Cardiac muscle cell (in vitro differentiated cells and primary cell): ENCODE measurements around the gene GSTT4. TPM values are rescaled to one million over a fixed set of nuclear protein-coding genes. Genes with fewer than 3 reads are reported as not detected.

ENCODE experiments used
- DNase-seq, 2 donors: peaks; one replicate each; pipeline versions ENCODE4 v3.0.0 to v3.0.0-alpha.2; 2010 to 2017; ENCODE audit warnings: low read depth in 1 of 2, low spot score in 1 of 2
- H3K27ac ChIP-seq: fragments of 200-600 bp; sonication (generic); 2 replicates; pipeline ENCODE4 v1.5.1; 2016
- H3K27me3 ChIP-seq: fragments of 200-600 bp; sonication (generic); 2 replicates; pipeline ENCODE4 v1.6.0; 2016; ENCODE audit warnings: control low read depth
- H3K36me3 ChIP-seq: fragments of 200-600 bp; sonication (generic); 2 replicates; pipeline ENCODE4 v1.5.1; 2016; ENCODE audit warnings: control low read depth
- H3K4me1 ChIP-seq: fragments of 200-600 bp; sonication (generic); 2 replicates; pipeline ENCODE4 v1.8.1; 2017; ENCODE audit warnings: low read depth, mild to moderate bottlenecking, mixed run types
- H3K4me3 ChIP-seq: fragments of 200-600 bp; sonication (generic); 2 replicates; pipeline ENCODE4 v1.5.1; 2016; ENCODE audit warnings: mild to moderate bottlenecking
- H3K9me3 ChIP-seq: fragments of 200-600 bp; sonication (generic); 2 replicates; pipeline ENCODE4 v1.5.1; 2017; ENCODE audit warnings: low read depth, mild to moderate bottlenecking, control low read depth
- CTCF ChIP-seq: IDR thresholded peaks from 2 replicates; pipeline ENCODE4 v1.5.1; 2012; ENCODE audit warnings: low read depth, mild to moderate bottlenecking, low read length
- polyA plus RNA-seq: library from polyadenylated mRNA; unstranded; fragments of >200 nt; fragmentation: Nextera tagmentation; extraction: Ambion mirVana; gene quantifications from 2 replicates; pipeline ENCODE4 v1.2.1, GENCODE V29; 2016
- total RNA-seq: library from RNA; depleted of rRNA; stranded (reverse); fragments of >200 nt; gene quantifications from 2 replicates; pipeline ENCODE4 v1.2.3, GENCODE V29; 2016

GSTT4 gene
- total and polyA plus RNA-seq, 2 experiments from 2014 or later = not detected

- Histone ChIP-seq H3K27ac (no peak overlapping the region), H3K4me1 (peaks cover 11% of the 10 kb centered on the region), H3K4me3 (no peak overlapping the region), H3K36me3 (no peaks in the 10 kb centered on the region), H3K27me3 (no peaks in the 10 kb centered on the region), H3K9me3 (no peaks in the 10 kb centered on the region)
- no peak for TF ChIP-seq CTCF
- no peak for DNase-seq
These were observed 24.1 kb upstream of the GSTT4 start for GRCh38 chr22:24029304-24029703.

- Histone ChIP-seq H3K9me3 (no peaks in the 10 kb centered on the region), H3K4me3 (no peak overlapping the region), H3K4me1 (peaks cover 11% of the 10 kb centered on the region), H3K36me3 (no peaks in the 10 kb centered on the region), H3K27ac (peak overlapping the region; percentile 4), H3K27me3 (no peaks in the 10 kb centered on the region)
- no peak for TF ChIP-seq CTCF
- DNase-seq = no peak
These were observed 23.3 kb upstream of the GSTT4 start for GRCh38 chr22:24028533-24028932.

GRCh38 chr22:24027991-24028390 lies 22.7 kb upstream of the GSTT4 start:
- no peak for TF ChIP-seq CTCF
- Histone ChIP-seq H3K4me3 (no peak overlapping the region), H3K4me1 (peaks cover 11% of the 10 kb centered on the region), H3K9me3 (no peaks in the 10 kb centered on the region), H3K27me3 (no peaks in the 10 kb centered on the region), H3K27ac (no peak overlapping the region), H3K36me3 (no peaks in the 10 kb centered on the region)
- DNase-seq = no peak

- Histone ChIP-seq H3K9me3 (no peaks in the 10 kb centered on the region), H3K4me3 (no peak overlapping the region), H3K27me3 (no peaks in the 10 kb centered on the region), H3K36me3 (no peaks in the 10 kb centered on the region), H3K27ac (no peak overlapping the region), H3K4me1 (peaks cover 11% of the 10 kb centered on the region)
- no peak for TF ChIP-seq CTCF
- DNase-seq = no peak
These were observed 22.2 kb upstream of the GSTT4 start for GRCh38 chr22:24027389-24027975.

GRCh38 chr22:24026733-24027132 lies 21.5 kb upstream of the GSTT4 start:
- Histone ChIP-seq H3K27ac (no peak overlapping the region), H3K9me3 (no peaks in the 10 kb centered on the region), H3K27me3 (no peaks in the 10 kb centered on the region), H3K4me1 (peaks cover 11% of the 10 kb centered on the region), H3K4me3 (no peak overlapping the region), H3K36me3 (no peaks in the 10 kb centered on the region)
- no peak for DNase-seq
- no peak for TF ChIP-seq CTCF

- H3K4me3 ChIP-seq = no peak overlapping the region
- no peaks in the 10 kb centered on the region for H3K27me3 ChIP-seq
- no peaks in the 10 kb centered on the region for H3K36me3 ChIP-seq
- peaks cover 11% of the 10 kb centered on the region for H3K4me1 ChIP-seq
- no peak overlapping the region for H3K27ac ChIP-seq
- no peak for DNase-seq
- H3K9me3 ChIP-seq = no peaks in the 10 kb centered on the region
- TF ChIP-seq CTCF = no peak
These were observed 20.8 kb upstream of the GSTT4 start for GRCh38 chr22:24026056-24026455.
